GM18867 (cell line): ENCODE data around the gene AWAT2.

Experiments used
- ATAC-seq: cut with Tn5 transposase; IDR thresholded peaks from one replicate; pipeline ENCODE4 v1.9.1; 2021; ENCODE audit warnings: mild to moderate bottlenecking, moderate library complexity; ENCODE audit not compliant: unreplicated experiment

The AWAT2 gene

GRCh38 chrX:70049925-70050324 is at the start of gene AWAT2:
Gene AWAT2, minus strand, starts transcription at chrX:70049938. Its CDS starts 6 bp downstream, at chrX:70049932.
- no peak for ATAC-seq

GRCh38 chrX:70096052-70096451 is 46.3 kb upstream of the AWAT2 start:
- no peak for ATAC-seq

GRCh38 chrX:70092247-70092646 is 42.5 kb upstream of the AWAT2 start:
- ATAC-seq = no peak

GRCh38 chrX:70089604-70090297 is 40.0 kb upstream of the AWAT2 start:
- ATAC-seq = no peak

GRCh38 chrX:70088751-70089150 is 39.0 kb upstream of the AWAT2 start:
- no peak for ATAC-seq

GRCh38 chrX:70087857-70088630 is 38.3 kb upstream of the AWAT2 start:
- no peak for ATAC-seq

GRCh38 chrX:70084592-70085240 is 35.0 kb upstream of the AWAT2 start:
- ATAC-seq = no peak

GRCh38 chrX:70082723-70083122 is 33.0 kb upstream of the AWAT2 start:
- no peak for ATAC-seq

GRCh38 chrX:70079870-70080269 is 30.1 kb upstream of the AWAT2 start:
- no peak for ATAC-seq

- ATAC-seq = no peak
These were observed 29.6 kb upstream of the AWAT2 start for GRCh38 chrX:70079297-70079696.

- ATAC-seq = no peak
These were observed 16.9 kb upstream of the AWAT2 start for GRCh38 chrX:70066646-70067045.

- ATAC-seq = no peak
These were observed 13.3 kb upstream of the AWAT2 start for GRCh38 chrX:70062961-70063550.

- ATAC-seq = no peak
These were observed 12.3 kb upstream of the AWAT2 start, which contains the start of gene OTUD6A for GRCh38 chrX:70062076-70062475. Gene OTUD6A, plus strand, starts transcription at chrX:70062457. Its CDS starts 68 bp downstream, at chrX:70062525.

- no peak for ATAC-seq
These were observed 4.7 kb upstream of the AWAT2 start for GRCh38 chrX:70054391-70054790.

GRCh38 chrX:70052895-70053615 is 3.3 kb upstream of the AWAT2 start:
- ATAC-seq = no peak

- ATAC-seq = no peak
These were observed 332 bp downstream of the AWAT2 start for GRCh38 chrX:70049406-70049805.

GRCh38 chrX:70046978-70047377 is 2.8 kb downstream of the AWAT2 start:
- no peak for ATAC-seq

- no peak for ATAC-seq
These were observed 5.0 kb downstream of the AWAT2 start for GRCh38 chrX:70044541-70045245.

GRCh38 chrX:70043685-70044084 is 6.1 kb downstream of the AWAT2 start:
- ATAC-seq = no peak
